OCI-LY1 (cell line): ENCODE results near the gene SRI.

Source experiments
- CTCF ChIP-seq: fragments of 200-600 bp; sonication (generic), shearing (Covaris generic); IDR thresholded peaks from 2 replicates; pipeline ENCODE4 v1.5.1; 2017; ENCODE audit warnings: mild to moderate bottlenecking, antibody characterized with exemption, low read length, moderate library complexity, mixed read lengths
- EZH2 ChIP-seq: fragments of 200-600 bp; sonication (generic), shearing (Covaris generic); IDR thresholded peaks from 2 replicates; pipeline ENCODE4 v1.8.0; 2017; ENCODE audit warnings: borderline replicate concordance, mixed run types, mild to moderate bottlenecking, antibody characterized with exemption, low read length, moderate library complexity, mixed read lengths

DNA sequence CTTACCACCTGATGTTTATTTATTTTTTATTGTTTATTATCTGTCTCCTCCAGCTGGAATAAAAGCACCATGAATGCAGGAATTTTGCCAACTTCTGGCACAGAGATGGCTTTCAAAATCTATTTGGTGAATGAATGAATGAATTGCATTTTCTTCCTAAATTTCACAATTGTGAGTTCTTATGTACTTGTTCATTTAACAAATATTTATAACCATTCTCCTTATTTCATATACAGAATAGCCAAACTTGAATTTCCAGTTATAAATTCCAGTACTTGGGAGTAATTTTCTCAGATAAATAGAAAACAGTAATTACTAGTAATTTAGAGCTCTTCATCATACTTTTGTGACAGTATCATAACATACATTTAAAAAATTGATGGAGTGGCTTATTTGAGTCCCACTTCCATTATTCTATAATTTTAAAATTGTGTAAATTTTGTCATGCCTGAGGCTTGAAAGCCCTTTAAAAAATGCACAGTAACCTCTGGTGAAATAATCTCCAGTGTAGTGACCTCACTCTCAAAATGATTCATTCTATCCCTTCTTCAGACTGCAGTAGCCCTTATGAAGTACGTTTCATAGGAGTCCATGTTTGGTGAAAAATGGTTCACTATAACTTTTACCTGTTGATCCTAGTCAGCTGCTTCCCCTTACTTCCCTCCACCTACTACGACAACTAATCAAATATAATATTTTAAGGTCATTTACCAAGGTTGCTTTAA is 40.0 kb upstream of the SRI start:
- TF ChIP-seq CTCF (no peak), EZH2 (no peak)
